ENCODE data around the gene ABCA2. TPM values are rescaled to one million over a fixed set of nuclear protein-coding genes. Genes with fewer than 3 reads are reported as not detected.
A peak's percentile ranks its signal among the peaks of the same experiment; 100 is the strongest.

Gene ABCA2
- total and polyA plus RNA-seq, 2 experiments from 2014 or later, result 7.0 to 16.0 TPM

DNA sequence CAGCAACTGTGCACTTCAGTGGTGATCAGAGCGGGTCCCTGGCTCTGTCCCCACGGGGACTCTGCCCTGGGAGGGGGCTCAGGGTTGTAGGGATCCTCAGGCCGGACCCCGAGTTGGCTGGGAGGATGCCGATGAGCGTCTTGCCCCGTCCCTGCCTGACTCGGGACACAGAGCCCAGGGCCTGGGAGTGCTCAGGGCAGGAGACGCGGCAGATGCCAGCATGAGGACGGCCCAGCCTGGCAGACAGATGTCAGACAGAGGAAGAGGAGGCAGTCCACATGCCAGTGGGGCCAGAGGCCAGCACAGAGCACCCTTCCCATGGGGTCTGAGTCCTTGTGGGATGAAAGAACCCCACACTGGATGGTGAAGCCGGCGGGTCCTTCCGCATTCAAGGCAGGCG, 64.7 kb downstream of the ABCA2 start (continued):
- TF ChIP-seq, protein P1, sequence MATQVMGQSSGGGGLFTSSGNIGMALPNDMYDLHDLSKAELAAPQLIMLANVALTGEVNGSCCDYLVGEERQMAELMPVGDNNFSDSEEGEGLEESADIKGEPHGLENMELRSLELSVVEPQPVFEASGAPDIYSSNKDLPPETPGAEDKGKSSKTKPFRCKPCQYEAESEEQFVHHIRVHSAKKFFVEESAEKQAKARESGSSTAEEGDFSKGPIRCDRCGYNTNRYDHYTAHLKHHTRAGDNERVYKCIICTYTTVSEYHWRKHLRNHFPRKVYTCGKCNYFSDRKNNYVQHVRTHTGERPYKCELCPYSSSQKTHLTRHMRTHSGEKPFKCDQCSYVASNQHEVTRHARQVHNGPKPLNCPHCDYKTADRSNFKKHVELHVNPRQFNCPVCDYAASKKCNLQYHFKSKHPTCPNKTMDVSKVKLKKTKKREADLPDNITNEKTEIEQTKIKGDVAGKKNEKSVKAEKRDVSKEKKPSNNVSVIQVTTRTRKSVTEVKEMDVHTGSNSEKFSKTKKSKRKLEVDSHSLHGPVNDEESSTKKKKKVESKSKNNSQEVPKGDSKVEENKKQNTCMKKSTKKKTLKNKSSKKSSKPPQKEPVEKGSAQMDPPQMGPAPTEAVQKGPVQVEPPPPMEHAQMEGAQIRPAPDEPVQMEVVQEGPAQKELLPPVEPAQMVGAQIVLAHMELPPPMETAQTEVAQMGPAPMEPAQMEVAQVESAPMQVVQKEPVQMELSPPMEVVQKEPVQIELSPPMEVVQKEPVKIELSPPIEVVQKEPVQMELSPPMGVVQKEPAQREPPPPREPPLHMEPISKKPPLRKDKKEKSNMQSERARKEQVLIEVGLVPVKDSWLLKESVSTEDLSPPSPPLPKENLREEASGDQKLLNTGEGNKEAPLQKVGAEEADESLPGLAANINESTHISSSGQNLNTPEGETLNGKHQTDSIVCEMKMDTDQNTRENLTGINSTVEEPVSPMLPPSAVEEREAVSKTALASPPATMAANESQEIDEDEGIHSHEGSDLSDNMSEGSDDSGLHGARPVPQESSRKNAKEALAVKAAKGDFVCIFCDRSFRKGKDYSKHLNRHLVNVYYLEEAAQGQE (IDR thresholded peaks at IDR 0.05; ENCODE audit: unreplicated experiment), result no peak
- TF ChIP-seq, protein P2, sequence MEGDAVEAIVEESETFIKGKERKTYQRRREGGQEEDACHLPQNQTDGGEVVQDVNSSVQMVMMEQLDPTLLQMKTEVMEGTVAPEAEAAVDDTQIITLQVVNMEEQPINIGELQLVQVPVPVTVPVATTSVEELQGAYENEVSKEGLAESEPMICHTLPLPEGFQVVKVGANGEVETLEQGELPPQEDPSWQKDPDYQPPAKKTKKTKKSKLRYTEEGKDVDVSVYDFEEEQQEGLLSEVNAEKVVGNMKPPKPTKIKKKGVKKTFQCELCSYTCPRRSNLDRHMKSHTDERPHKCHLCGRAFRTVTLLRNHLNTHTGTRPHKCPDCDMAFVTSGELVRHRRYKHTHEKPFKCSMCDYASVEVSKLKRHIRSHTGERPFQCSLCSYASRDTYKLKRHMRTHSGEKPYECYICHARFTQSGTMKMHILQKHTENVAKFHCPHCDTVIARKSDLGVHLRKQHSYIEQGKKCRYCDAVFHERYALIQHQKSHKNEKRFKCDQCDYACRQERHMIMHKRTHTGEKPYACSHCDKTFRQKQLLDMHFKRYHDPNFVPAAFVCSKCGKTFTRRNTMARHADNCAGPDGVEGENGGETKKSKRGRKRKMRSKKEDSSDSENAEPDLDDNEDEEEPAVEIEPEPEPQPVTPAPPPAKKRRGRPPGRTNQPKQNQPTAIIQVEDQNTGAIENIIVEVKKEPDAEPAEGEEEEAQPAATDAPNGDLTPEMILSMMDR (conservative IDR thresholded peaks at IDR 0.05; ENCODE audit: low read depth in 2 of 2), result no peak
- TF ChIP-seq NANOG (IDR thresholded peaks at IDR 0.05; ENCODE audit: borderline replicate concordance) (no peak), EZH2 (IDR thresholded peaks at IDR 0.05; ENCODE audit: low read depth, unreplicated experiment) (no peak)

DNA sequence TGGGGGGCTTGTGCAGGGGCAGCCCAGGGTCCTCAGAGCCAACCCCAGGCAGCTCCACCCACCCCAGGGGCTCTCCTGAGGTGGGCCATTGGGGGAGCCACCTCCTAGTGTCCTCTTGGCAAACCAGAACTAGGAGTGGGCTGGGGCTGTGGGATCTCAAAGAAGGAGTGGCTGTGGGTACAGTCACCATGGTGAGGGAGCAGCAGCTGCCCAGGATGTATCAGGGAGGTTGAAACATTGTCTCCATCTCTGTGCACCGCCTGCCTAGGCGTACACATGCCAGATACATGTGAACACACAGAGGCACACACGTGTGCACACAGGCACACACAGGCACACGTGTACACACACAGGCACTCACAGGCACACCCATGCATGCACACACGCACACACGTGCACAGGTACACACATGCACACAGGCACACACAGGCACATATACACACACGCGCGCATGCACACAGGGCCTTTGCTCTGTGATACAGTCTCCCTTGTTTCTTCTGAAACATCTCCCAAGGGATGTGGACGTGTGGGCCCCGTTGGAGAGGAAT, 65.3 kb downstream of the ABCA2 start:
- Histone ChIP-seq H3K79me2 (replicated peaks; ENCODE audit: insufficient read depth) (no peaks in the 10 kb centered on the region), H3K4me1 (ENCODE audit: insufficient read depth) (peaks cover 9% of the 10 kb centered on the region), H3K4me2 (no peak overlapping the region), H3K27me3 (ENCODE audit: insufficient read depth) (no peaks in the 10 kb centered on the region), H4K20me1 (replicated peaks; ENCODE audit: insufficient read depth) (no peaks in the 10 kb centered on the region), H3K4me3 (no peak overlapping the region), H3F3A (replicated peaks; ENCODE audit: low read depth) (no peaks in the 10 kb centered on the region), H3K27ac (ENCODE audit: low read depth) (no peak overlapping the region), H3K36me3 (ENCODE audit: insufficient read depth) (no peaks in the 10 kb centered on the region), H3K9me2 (ENCODE audit: insufficient read depth) (no peaks in the 10 kb centered on the region), H2AFZ (no peak overlapping the region)
- Mint-ChIP-seq H3K27me3 (ENCODE audit: insufficient read depth, low read depth, poor library complexity) (peaks cover 7% of the 10 kb centered on the region), H3K27ac (peak overlapping the region; percentile 67; the same call in 1 of the 2 replicates), H3K4me3 (no peak overlapping the region), H3K4me1 (peaks cover 9% of the 10 kb centered on the region), H3K9me3 (no peaks in the 10 kb centered on the region; the same call in 2 of the 3 replicates), H3K36me3 (ENCODE audit: low read depth) (no peaks in the 10 kb centered on the region)
- DNase-seq (ENCODE audit: low spot score), result no peak
- no peak for ATAC-seq
- TF ChIP-seq, protein P1 (IDR thresholded peaks at IDR 0.05; ENCODE audit: unreplicated experiment), result no peak
- TF ChIP-seq CREB1 (CRISPR knock-in tag; IDR thresholded peaks at IDR 0.05; ENCODE audit: low read depth), result no peak
- no peak for TF ChIP-seq NANOG (IDR thresholded peaks at IDR 0.05; ENCODE audit: borderline replicate concordance)
- no peak for TF ChIP-seq POLR2AphosphoS5 (IDR thresholded peaks at IDR 0.05; ENCODE audit: low read depth)
- TF ChIP-seq EZH2 (IDR thresholded peaks at IDR 0.05; ENCODE audit: low read depth, unreplicated experiment), result no peak
- TF ChIP-seq, protein P3, sequence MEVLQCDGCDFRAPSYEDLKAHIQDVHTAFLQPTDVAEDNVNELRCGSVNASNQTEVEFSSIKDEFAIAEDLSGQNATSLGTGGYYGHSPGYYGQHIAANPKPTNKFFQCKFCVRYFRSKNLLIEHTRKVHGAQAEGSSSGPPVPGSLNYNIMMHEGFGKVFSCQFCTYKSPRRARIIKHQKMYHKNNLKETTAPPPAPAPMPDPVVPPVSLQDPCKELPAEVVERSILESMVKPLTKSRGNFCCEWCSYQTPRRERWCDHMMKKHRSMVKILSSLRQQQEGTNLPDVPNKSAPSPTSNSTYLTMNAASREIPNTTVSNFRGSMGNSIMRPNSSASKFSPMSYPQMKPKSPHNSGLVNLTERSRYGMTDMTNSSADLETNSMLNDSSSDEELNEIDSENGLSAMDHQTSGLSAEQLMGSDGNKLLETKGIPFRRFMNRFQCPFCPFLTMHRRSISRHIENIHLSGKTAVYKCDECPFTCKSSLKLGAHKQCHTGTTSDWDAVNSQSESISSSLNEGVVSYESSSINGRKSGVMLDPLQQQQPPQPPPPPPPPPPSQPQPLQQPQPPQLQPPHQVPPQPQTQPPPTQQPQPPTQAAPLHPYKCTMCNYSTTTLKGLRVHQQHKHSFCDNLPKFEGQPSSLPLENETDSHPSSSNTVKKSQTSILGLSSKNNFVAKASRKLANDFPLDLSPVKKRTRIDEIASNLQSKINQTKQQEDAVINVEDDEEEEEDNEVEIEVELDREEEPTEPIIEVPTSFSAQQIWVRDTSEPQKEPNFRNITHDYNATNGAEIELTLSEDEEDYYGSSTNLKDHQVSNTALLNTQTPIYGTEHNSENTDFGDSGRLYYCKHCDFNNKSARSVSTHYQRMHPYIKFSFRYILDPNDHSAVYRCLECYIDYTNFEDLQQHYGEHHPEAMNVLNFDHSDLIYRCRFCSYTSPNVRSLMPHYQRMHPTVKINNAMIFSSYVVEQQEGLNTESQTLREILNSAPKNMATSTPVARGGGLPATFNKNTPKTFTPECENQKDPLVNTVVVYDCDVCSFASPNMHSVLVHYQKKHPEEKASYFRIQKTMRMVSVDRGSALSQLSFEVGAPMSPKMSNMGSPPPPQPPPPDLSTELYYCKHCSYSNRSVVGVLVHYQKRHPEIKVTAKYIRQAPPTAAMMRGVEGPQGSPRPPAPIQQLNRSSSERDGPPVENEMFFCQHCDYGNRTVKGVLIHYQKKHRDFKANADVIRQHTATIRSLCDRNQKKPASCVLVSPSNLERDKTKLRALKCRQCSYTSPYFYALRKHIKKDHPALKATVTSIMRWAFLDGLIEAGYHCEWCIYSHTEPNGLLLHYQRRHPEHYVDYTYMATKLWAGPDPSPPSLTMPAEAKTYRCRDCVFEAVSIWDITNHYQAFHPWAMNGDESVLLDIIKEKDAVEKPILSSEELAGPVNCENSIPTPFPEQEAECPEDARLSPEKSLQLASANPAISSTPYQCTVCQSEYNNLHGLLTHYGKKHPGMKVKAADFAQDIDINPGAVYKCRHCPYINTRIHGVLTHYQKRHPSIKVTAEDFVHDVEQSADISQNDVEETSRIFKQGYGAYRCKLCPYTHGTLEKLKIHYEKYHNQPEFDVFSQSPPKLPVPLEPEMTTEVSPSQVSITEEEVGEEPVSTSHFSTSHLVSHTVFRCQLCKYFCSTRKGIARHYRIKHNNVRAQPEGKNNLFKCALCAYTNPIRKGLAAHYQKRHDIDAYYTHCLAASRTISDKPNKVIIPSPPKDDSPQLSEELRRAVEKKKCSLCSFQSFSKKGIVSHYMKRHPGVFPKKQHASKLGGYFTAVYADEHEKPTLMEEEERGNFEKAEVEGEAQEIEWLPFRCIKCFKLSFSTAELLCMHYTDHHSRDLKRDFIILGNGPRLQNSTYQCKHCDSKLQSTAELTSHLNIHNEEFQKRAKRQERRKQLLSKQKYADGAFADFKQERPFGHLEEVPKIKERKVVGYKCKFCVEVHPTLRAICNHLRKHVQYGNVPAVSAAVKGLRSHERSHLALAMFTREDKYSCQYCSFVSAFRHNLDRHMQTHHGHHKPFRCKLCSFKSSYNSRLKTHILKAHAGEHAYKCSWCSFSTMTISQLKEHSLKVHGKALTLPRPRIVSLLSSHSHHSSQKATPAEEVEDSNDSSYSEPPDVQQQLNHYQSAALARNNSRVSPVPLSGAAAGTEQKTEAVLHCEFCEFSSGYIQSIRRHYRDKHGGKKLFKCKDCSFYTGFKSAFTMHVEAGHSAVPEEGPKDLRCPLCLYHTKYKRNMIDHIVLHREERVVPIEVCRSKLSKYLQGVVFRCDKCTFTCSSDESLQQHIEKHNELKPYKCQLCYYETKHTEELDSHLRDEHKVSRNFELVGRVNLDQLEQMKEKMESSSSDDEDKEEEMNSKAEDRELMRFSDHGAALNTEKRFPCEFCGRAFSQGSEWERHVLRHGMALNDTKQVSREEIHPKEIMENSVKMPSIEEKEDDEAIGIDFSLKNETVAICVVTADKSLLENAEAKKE (CRISPR knock-in tag; IDR thresholded peaks at IDR 0.05), result no peak
